HG02623 (cell line): ENCODE measurements around the gene AURKAIP1.

Experiments used
- ATAC-seq: cut with Tn5 transposase; IDR thresholded peaks from one replicate; pipeline ENCODE4 v1.9.1; 2021; ENCODE audit warnings: moderate library complexity; ENCODE audit not compliant: unreplicated experiment

Gene AURKAIP1

GRCh38 chr1:1348420-1349255 is 26.4 kb downstream of the AURKAIP1 start:
- ATAC-seq = peak; percentile 34

GRCh38 chr1:1347663-1348419 is 27.2 kb downstream of the AURKAIP1 start:
- ATAC-seq = no peak

DNA sequence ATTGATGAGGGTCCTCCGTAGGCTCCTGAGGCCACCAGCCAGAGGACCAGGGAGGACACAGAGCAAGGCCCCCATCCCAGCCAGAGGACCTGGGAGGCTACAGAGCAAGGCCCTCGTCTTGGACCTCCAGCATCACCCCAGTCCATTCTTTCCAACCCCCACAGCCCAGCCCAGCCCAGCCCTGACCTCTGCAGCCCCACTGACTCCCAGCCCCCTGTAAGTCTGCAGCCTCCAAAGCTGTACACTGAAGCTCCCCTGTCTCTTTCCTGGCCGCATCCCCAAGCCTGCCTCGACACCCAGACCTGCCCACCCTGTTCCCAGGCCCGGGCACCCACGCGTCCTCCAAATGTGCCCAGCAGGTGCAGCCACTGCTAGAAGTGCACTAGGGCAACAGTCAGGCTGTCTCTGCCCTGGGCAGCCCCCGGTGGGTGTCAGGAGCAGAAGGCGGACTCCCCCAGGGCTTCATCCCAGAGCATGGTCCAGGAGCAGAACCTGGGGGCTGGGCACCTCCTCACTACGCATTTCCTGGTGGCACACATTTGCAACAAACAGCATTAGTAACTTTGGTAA is 27.9 kb downstream of the AURKAIP1 start:
- ATAC-seq = no peak

GRCh38 chr1:1346501-1346890 is 28.5 kb downstream of the AURKAIP1 start:
- no peak for ATAC-seq

DNA sequence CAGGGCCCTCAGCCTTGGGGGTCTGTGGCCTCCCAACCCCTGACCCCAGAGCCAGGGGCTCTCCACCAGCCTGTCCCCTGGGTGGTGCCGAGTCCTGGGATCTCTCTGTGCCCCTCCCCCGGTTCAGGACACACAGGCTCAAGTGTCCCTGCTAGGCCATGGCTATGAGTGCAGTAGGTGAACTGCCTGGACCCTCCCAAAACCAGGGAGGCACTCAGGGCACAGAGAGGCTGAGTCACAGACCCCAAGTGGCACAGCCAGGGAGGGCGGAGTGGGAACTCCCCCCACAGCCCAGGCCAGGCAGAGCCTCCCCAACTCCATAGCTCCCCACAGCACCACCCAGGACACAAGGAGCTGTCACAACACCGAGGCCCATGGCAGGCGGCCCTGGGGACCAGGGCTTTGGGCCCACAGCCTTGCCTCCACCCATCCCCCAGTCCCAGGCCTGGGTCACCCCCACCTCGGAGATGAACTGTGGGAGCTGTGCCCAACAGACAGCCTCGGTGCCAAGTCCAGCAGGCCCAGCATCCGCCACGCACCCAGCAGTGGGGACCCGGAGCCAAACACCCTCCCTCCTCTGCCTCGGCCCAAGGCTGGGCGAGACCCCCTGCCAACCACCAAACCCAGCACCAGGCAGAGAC is 29.0 kb downstream of the AURKAIP1 start:
- ATAC-seq = no peak

DNA sequence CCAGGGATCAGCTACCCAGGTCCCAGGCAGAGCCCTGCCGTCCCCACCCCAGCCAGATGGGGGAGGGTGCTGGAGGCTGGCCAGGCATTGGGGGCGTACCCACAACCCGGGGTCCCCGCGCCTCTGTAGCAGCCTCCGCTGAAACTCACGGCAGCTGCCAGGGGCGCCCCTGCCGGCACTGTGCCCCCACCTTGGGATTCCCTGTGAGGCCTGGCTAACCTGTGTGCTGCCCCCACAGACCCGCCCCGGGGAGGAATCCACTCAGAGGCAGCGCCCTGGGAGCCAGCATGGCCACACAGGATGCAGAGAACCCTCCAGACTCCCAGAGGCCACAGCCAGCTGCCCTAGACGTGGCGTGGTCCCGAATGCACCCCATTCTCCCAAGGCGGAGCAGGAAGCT is 29.6 kb downstream of the AURKAIP1 start:
- no peak for ATAC-seq

DNA sequence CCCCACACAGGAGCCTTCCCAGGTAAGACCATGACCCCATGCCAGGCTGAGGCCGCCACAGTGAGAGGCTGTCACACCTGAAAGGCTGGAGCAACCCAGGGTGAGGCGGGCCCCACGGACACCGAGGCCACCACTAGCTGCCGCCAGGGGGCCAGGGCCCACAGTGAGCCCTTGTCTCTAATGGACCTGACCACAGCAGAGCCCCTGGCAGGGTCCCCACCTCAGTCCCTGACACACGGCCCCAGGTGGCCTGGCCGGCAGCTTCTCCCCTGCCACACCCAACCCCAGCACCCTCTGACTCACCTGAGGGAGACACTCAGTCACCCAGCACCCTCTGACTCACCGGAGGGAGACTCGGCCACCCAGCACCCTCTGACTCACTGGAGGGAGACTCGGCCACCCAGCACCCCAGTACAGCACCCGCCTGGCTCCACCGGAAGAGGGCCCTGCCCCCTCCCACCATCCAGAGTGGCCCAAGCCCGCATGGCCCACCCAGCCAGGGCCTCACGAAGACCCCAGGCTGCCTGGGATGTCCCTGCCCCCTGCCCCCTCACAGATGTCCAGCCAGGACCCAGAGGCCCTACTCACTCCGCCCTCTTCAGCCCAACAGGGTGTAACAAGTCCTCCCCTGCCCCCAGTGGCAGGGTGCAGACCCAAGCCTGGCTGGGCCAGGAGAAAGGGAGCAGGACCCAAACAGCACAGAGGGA is 30.2 kb downstream of the AURKAIP1 start:
- ATAC-seq = no peak

- ATAC-seq = no peak
Observed at GRCh38 chr1:1343811-1344421, 31.1 kb downstream of the AURKAIP1 start.

DNA sequence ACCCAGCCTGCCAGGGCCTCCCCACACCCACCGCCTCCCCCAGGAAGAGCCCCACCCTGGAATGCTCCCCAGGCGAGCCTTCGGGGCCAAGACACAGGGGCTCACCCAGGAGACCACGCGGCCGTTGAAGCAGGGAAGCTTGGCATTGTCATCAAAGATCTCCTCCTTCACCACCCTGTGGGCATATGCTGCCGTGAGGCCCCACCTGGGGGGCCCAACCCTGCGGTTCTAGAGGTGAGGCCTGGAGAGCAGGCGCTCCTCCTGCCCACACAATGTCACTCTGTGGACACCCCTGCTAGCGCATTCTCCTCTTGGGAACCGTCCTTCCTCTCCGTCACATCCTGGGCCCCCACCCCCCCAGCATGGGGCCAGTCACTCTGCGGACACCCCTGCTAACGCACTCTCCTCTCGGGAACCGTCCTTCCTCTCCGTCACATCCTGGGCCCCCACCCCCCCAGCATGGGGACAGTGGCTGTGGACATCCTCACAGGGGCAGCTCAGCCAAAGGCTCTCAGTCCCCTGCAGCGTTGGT is 32.4 kb downstream of the AURKAIP1 start:
- ATAC-seq = no peak

GRCh38 chr1:1342061-1342562 is 32.9 kb downstream of the AURKAIP1 start:
- ATAC-seq = no peak

DNA sequence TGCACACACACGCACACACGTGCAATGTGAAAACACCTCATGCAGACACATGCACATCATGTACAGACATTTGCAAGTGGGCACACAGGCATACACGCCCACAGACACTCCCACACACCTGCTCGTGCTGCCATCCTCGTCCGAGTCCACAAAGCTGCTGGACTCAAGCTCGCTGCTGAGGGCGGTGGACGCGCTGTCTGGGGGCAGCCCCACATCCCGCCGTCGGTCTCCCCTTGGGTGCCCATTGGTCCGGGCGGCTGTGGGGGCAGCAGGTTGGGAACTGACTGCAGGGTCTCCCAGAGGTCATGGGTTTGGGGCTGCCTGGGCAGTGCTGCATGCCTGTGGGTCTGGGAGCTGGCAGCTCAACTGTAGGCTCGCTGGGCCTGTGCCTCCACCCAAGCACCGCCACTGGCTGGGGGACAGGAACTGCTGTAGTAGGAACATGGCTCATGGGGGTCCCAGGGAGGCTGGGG is 33.4 kb downstream of the AURKAIP1 start:
- no peak for ATAC-seq

- no peak for ATAC-seq
Observed at GRCh38 chr1:1340791-1341548, 34.0 kb downstream of the AURKAIP1 start.

GRCh38 chr1:1340185-1340584 is 34.8 kb downstream of the AURKAIP1 start:
- no peak for ATAC-seq

DNA sequence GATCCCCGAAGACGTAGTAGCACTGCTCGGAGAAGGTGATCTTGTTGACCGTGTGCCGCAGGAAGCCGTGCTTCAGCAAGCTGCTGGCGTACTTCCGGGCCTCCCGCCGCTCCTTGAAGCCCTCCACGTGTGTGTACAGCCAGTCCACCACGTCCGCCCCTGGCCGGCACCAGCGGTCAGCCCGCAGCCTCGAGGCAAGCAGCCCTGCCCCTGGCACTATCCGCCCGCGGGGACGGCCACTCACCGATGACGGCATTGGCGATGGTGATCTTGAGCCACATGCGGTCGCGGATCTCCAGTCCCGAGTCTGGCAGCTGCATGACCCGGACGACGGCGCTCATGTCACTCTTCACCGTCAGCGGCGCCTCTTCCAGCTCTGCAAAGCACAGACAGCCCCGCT is 36.7 kb downstream of the AURKAIP1 start:
- no peak for ATAC-seq

DNA sequence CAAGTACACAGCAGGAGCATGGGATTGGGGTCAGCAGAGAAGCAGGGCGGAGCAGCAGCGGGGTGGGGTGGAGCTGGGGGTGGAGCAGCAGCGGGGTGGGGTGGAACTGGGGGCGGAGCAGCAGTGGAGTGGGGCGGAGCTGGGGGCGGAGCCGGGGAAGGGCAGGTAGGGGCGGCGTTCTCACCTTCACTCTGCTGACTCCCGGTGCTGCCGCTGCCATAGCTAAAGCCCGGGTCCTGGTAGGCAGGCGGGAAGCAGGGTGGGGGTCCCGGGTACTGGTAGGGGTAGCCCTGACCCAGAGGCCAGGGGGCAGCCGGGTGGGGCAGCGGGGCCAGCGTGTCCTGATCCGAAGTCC is 37.2 kb downstream of the AURKAIP1 start:
- no peak for ATAC-seq

DNA sequence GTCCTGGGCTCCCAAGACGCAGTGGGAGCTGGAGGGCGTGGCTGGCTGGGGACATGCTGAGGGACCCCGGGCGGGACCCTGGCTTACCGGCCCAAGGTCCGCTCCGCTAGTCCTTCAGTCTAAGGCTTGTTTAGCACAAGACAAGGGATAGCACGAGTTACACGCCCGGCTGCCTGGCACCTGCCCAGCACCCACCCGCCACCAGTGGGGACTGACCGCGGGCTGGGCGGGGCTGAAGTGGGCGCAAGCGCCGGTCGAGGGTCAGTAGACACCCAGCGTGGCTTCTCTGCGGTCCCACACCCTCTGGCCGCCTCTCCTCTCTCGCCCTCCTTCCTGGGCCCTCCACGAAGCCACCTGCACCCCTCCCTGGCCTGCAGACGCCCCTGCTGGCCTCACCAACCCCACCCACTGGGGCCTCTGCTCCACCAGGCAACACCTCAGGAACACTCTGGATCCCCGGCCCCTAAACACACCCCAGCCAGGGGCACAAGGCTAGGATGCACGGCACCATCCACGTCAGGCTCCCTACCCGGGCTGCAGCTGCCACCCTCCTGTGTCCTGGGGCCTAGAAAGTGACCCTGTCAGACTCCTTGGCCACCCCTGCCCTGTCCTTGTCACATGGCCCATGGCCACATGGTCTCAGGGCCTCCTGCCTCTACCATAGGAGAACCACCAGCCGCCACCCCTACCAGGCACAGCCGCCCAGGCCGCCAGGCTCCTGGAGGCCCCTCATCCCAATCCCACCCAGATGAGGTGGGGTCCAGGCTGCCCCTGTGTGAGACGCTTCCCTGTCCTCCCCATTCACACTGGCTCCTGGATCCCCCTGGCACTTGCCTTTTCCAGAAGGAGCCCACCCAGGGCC is 37.8 kb downstream of the AURKAIP1 start:
- ATAC-seq = no peak

- ATAC-seq = no peak
Observed at GRCh38 chr1:1336446-1336845, 38.6 kb downstream of the AURKAIP1 start.

- no peak for ATAC-seq
Observed at GRCh38 chr1:1335792-1336248, 39.2 kb downstream of the AURKAIP1 start.
